HG02885 (cell line): Measurements from ENCODE around the gene FRMD4A.

Source experiments
- ATAC-seq: cut with Tn5 transposase; IDR thresholded peaks from one replicate; pipeline ENCODE4 v1.9.1; 2021; ENCODE audit warnings: mild to moderate bottlenecking; ENCODE audit not compliant: unreplicated experiment, poor library complexity

The FRMD4A gene

DNA sequence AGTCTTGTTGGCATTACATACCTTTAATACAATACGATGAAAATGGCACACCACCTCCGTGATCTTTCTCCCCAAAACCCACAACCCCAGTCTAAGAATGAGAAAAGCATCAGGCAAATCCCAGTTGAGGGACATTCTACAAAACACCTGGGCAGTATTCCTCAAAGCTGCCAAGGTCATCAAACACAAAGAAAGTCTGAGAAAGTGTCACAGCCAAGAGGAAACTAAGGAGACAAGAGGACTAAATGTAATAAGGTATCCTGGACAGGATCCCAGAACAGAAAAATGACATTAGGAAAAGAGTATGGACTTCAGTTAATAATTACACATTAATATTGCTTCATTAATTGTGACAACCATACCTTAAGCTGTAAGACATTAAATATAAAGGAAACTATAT, 14.5 kb upstream of the FRMD4A start:
- no peak for ATAC-seq

DNA sequence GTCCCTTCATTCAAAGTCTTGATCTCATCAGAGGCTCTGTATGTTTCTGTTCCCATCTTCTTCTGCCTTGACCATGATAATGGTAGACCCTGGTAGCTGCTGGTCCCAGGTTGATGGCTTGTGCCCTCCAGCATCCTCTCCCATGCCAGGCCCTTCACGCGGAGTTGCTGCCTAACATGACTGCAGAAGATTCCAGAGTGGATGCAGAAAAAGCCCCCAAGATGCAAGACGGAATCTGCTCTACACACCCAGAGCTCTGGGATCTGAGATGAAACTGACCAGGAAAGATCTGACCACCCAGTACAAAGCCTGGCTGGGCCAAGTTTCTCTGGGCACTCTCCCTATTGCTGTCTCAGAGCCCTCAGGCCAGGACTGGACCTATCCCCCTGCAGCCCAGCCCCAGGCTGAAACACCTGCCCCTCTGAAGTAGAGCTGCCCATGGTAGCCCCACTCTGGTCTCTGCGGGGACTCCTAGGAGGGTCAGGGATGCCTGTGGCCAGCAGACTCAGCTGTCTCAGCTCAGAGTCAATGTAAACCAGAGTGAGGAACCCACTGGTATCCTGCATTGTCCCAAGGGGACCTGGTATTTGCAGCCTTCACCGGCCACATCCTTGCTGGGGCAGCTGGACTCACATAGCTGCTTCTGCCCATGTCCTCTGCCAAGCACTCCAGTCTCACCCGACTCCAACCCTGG, 9.5 kb upstream of the FRMD4A start:
- ATAC-seq: no peak

DNA sequence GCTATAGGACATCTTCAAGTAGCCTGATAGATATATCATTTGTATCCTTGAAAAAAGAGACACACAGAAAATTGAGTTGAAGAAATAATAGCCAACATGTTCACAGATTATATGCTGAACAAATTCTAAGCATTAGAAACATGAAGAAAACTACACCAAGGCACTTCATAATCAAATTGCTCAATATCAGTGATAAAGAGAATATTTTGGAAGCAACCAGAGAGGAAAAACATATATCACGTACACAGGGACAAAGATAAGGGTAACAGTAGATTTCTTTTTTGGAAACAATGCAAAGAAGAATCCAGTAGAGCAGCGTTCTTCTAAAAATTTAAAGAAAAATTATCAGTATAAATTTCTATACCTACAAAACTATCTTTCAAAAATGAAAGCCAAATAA, 6.0 kb upstream of the FRMD4A start:
- ATAC-seq: no peak

DNA sequence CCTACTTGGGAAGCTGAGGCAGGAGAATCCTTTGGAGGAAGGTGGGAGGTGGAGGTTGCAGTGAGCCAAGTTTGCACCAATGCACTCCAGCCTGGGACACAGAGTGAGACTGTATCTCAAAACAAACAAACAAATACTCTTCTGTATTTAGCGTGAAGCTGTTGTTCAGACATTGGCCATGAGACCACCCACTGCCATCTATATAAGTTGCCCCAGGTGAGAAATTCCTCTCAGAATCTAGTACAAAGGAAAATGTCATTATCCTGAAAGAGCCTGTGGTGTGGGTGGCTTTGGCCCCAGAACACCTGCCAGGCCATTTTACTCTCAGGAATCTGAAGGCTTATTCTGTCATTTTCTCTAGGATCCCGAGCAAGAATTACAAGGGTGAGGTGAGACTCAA, 4.0 kb upstream of the FRMD4A start:
- no peak for ATAC-seq

DNA sequence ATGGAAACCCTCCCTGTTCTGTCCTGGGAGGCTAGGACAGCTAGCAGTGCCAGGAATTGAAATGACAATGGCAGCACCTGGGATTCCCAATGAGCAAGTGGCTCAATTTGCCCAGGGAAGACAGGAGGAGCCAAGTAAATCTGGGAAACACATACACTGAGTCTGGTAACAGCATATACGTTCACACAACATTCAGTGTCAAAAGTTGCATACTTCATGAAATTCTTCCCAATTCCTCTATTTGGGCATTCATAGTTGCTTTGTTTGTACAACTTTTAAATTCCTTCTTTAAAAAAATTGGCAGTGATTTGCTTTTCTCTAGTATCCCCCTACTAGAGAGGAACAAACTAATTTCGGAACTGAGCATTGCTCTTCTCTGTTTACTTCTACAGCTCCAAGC, 2.9 kb upstream of the FRMD4A start:
- ATAC-seq: no peak

DNA sequence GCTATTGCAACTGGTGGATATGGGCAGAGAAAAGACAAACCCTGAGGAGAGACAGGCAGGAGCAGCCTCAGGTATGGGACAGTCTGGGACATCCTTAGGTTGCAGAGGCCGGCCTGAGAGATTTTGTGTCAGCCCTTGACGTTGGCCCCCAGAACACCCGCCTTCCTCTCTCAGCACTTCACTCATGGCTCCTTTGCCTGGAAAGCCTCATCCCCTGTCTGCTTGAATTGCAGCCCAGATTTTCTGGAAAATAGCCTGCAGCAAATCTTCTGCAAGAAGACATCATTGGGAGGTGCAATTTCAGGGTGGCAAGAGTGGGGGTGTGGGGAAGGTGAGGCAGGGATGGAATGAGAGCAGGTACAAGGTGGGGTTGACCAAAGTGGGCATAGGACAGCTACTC, 2.2 kb upstream of the FRMD4A start:
- ATAC-seq: no peak

DNA sequence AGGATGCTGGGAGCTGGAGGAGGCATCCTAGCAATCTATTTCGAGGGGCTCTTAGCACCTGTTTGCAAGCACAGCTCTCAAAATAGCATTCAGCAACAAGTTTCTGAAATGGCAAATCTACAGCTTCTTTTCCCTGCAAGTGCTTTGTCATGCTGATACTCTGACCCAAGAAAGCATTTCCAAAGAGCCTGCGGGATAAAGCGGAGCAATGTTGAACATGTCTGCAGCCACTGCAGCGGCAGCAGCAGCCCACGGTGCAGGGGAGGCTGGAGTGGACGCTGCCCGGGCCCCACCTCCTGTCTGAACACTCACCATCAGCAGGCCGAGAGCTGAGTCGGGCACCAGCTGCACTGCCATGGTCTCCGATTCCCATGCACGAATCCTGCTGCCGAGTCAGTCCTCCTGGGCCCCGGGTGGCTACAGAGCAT, 964 bp downstream of the FRMD4A start:
- no peak for ATAC-seq

DNA sequence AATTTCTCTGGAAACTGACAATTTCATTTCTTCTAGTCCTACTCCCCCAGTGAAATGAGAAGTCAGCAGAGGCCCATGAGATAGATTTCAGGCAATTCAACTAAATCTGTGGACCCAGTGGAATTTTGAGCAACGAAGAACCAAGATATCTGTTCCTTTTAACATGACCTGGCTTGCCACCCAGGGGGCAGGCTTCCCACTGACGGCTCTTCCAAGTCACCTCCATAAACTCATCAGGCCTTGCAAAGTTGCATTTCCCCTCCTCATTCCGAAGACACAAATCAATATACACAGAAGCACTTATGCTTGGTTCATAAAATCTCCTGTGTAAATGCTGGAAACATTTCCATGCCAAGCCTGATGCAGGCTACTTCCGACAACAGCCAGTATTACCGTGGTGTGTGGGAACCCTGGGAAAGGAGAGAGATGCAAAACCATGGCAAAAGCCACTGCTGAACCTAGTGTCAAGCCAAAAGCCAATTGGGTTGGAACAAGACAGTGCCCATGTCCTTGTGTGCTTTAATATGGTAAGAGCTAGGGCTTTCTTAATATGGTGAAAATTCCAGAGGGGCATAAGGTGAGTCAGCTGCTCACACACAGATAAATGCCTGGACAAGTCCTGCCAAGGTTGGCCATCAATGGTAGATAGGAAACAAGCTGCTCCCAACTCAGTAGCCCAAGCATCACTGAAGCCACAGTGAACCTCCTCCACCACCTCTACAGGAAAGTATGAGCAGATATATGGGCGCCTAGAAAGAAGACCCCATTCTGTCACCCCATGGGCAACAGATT, 1.6 kb downstream of the FRMD4A start:
- ATAC-seq: no peak

DNA sequence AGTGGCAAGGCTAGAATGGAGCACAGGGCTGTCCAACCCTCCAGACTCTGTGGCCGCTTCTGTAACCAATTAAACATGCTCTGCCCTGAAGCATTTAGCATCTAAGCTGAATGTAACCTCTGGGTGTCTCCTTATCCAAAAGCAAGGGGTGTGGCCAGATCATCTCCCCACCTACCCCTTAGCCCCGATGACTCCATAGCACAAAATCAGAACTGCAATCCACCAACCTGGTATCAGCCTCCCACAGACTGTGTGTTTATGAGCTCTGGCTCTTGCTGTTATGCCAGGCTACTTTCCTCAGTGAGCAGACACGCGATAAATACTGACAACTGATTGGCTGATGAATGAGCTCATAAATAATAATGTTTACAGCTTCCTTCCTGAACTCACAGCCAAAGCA, 3.2 kb downstream of the FRMD4A start:
- ATAC-seq: no peak

DNA sequence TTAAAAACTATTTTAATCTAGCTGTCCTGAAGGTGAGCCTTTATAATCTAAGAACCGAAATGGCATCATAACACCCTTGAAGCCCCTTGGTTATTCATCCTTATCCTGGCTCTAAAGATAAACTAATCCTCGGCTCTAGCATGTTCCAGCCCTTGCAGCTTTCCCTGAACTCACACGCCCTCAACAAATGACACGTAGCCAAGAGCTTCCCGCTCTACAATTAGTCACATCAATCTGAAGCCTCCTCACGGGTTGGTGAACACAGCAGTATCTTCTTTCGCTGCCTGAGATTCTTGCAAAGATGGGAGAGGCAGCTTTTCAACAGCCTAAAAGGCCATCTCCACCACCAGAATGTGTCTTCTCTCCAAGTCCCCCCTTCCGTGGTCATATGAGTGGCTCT, 4.1 kb downstream of the FRMD4A start:
- no peak for ATAC-seq

DNA sequence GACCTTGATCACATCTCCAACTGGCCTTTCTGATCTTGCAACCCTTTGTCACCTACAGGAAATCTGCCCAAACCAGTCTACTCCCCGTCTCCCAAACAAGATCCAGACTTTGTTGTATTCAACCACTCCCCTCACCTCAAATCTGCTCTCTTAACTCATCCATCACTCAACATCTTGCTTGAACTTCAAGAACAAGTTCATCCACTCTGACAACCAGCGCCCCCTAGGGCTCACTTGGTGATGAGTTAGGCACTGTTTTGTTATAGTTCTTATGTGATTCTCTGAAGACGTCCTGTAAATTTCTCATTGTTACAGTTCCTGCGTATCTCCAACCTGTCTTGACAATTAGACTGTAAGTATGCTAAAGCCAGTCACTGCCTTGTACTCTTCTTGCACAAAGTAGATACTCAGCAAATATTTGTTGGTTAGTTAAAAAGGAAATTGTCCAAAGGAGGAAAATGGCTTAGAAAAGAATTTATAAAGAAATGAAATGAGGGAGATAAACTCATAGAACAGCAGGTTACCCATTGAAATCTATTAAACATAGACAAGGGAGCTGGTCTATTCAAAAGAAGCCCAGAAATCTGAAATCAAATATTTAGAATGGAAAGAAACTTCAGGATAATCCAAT, 5.3 kb downstream of the FRMD4A start:
- no peak for ATAC-seq

DNA sequence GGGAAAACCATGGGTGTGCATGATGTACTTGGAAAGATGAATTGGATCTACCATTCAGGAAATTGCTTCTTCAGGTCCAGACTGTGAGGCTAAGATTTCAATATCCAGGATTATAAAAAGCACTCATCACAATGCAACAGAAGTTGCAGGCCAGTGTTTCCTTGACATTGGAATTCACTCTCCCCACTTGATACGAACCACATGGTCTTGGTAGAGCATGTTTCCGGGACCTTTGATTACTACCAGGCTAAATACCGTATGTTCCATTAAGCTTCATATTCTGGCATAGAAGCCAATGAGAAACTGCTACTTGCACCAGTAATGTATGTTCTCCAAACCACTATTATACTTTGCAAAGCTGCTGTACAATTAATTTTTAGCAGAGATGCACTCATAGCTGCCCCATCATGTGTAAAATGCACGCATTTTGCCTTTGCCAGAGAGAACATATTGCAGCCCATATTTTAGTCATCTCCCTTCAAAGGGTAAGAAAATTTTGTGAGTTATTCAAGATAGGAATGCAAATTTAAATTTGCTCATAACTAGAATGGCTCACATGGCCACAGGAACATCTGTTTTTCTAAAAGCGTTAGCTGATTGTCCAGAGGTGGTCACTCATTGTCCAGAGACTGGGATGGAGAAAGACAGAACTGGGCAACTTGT, 8.1 kb downstream of the FRMD4A start:
- no peak for ATAC-seq

DNA sequence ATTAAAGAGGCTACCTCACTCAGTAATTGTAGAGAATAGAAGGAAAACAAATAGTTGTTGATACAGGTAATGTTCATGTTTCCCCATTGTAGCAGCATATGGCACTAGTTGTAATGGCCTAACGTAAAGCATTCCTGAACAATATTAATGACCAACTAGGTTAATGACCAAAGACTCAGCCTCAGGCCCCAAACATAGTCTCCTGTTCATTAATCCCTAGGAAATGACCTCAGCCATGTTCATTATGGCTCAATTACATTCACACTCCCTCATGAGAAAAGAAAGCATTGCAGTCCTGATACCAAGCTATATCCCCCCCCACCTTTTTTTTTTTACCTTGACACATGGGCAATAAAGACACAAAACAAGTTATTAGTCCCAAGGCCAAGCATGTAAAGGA, 12.7 kb downstream of the FRMD4A start:
- ATAC-seq: no peak

DNA sequence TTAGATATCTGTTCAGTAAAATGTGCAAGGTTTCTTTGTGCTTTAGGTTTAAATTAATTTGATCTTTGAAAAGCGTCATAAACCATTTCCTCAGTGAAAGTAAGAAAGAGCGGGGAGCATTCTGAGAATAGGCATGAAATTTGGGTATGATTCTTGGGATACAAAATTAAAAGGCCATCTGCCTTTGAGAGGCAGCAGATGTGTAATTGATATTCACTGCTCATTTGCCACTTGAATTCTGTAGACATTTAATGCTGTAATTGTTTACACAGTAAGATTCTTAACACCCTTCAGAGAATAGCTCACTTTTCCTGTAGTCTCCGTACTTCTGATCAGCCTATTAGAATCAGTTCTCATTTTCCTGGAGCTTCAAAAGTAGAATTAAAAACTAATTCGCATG, 18.7 kb downstream of the FRMD4A start:
- ATAC-seq: no peak

DNA sequence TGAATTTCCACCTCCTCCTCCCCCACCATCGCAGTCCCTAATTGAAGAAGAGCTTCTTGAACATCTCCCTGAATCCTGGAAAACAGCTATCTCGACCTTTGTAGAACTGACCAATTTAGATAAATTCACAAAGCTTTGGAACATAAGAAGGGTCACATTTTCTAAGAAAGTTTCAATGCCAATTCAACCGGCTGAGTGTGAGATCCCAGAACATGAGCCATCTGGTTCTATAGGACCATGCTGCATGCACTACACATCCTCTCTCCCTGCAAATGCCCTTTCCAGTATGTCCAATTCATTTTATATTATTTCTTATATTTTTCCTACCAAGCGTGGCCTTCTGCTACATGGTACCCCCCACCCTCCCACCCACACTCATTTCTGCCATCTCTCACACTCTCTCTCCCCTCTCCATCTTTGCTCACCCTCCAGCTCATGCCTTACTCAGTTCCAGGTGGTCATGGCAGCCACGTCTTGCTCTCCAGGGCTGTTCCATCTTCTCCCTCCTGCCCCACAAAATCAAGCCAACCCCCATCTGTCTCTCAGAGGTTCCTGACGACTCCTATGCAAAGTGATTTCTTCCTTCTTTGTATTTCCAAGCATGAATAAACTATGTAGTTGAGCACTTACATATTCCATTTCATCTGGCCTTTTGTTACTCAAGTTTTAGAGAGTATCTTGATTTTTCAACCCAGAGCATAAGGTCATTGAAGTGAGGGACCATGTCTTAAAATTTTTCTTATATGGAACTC, 19.3 kb downstream of the FRMD4A start:
- ATAC-seq: no peak

DNA sequence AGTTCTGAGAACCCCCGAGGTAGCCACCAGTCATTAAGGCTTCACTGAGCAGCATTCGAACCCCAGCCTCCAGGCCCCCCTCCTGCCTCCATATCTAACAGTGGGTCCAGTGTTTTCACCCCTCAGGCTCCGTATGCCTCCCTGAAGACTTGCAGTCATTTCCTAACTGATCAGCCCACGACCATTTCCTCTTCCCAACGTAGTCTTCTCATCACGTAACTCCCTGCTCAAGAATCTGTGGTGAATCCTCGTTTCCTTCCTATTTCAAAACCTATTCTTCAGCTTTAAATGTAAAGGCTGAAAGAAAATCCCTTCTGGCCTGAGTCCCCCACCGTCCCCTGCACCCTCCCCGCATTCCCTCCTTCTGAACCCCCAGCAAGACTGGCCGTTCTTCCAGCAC, 21.1 kb downstream of the FRMD4A start:
- ATAC-seq: no peak

DNA sequence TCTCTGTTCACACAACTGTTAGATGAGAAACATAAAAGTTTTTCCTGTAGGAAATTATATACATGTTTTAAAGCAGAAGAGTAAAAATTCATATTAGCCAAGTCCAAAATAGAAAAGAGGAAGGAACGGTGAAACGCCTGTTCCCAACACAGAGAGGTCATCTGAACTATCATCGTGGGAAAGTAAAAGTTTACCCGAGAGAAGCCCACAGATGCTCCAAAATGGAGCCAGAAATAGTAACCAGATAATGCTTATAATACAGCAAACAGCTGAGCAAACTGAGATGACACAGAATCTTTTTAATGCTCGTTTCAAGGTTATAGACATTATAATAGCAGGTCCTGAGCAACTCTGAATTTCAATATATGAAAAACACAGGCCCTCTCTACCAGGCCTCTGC, 24.5 kb downstream of the FRMD4A start:
- ATAC-seq: no peak

DNA sequence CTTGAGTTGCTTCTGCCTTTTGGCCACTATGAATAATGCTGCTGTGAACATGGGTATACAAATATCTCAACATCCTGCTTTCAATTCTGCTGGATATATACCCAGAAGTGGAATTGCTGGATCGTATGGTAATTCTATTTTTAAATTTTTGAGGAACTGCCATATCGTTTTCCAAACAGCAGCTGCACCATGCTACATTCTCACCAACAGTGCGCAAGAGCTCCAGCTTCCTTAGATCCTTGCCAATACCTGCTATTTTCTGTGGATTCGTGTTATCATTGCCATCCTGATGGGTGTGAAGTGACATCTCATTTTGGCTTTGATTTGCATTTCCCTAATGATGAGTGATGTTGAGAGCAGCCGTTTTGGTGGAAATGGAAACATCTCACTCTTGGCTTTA, 26.7 kb downstream of the FRMD4A start:
- no peak for ATAC-seq

DNA sequence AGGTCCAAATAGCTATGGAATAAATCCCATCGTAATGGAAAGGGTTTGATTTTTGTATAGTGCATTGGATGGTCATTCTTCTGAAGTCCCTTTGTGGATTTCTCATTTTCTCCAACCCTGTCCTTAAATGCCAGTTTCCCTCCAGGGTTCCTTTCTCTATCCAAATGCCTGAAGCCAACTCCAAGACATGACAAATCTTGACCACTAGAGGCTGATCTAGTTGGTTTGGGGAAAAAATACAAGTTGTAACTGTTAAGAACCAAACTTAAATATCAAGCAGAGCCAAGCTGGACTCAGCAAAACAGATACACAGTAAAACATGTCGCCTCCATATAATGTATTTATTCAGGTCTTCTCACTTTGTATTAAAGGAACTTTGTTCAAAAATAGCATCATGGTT, 28.7 kb downstream of the FRMD4A start:
- ATAC-seq: no peak

DNA sequence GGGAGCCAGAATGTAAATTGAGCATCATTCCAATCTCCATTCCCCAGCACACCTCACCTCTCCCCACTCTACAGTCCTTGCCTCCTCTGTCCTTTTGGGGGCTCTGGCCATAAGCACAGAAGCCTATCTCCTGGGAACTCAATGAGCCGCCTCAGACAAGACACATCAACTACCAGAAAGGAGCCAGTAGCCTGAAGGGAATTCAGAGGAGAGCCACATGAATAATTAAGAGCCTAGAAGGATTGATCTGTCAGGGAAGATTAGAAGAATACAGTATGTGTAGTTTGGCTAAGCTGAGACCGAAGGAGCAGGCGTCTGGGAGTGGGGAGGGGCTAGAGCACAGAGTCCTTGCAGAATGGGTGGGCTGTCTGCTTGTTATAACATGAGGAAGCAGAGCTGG, 31.2 kb downstream of the FRMD4A start:
- ATAC-seq: no peak
